ENCODE data around the gene CTTNBP2.

- TF ChIP-seq POLR2A (IDR thresholded peaks at IDR 0.05; ENCODE audit: low read depth, low read length) = no peak
- TF ChIP-seq POLR2AphosphoS5 (IDR thresholded peaks at IDR 0.05; ENCODE audit: low read depth, low read length) = no peak
These were observed 19.1 kb downstream of the CTTNBP2 start for GRCh38 chr7:117854186-117854585.

Measured in GM12891 (cell line).